22Rv1 (cell line): ENCODE measurements around the gene KIZ.

Experiments
- CTCF ChIP-seq: fragments of 450-650 bp; IDR thresholded peaks from 2 replicates; pipeline ENCODE4 v1.5.1; 2017; ENCODE audit warnings: mild to moderate bottlenecking
- ZFX ChIP-seq: fragments of 450-650 bp; IDR thresholded peaks from 2 replicates; pipeline ENCODE4 v1.6.1; 2017; ENCODE audit warnings: antibody characterized with exemption, borderline replicate concordance

GRCh38 chr20:21099751-21100577 is 25.9 kb upstream of the KIZ start:
- TF ChIP-seq CTCF, result no peak
- TF ChIP-seq ZFX, result no peak
